GM18499 (cell line): ENCODE data around the gene MCU.
A peak's percentile ranks its signal among the peaks of the same experiment; 100 is the strongest.
"Not testable (repeated sequence)": the region's sequence is repeated elsewhere in the genome, so short reads cannot be mapped to it uniquely, and the experiment has no call there.

Experiments
- ATAC-seq: cut with Tn5 transposase; IDR thresholded peaks from one replicate; pipeline ENCODE4 v1.9.1; 2021; ENCODE audit warnings: moderate number of reproducible peaks; ENCODE audit not compliant: insufficient read depth, unreplicated experiment

Gene MCU

DNA sequence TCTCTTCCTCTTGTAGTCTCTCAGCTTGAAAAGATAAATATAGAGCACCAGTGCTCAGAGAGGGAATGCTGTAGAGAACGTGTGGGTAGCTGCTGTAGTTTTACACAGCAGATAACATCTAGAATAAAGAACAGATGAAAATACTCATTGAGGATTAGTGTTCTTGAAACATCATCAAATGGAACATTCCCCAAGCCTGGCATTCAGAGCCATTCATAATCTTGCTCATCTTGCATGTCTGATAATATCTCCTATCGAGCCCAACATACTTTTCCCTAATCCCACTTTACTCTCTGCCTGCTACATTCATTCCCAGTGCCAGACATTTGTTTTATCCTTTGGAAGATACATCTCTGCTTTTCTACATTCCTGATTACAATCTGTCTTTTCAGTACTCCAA, 35.2 kb downstream of the MCU start:
- ATAC-seq = no peak

- ATAC-seq = no peak
Observed at GRCh38 chr10:72728462-72728861, 36.5 kb downstream of the MCU start.

DNA sequence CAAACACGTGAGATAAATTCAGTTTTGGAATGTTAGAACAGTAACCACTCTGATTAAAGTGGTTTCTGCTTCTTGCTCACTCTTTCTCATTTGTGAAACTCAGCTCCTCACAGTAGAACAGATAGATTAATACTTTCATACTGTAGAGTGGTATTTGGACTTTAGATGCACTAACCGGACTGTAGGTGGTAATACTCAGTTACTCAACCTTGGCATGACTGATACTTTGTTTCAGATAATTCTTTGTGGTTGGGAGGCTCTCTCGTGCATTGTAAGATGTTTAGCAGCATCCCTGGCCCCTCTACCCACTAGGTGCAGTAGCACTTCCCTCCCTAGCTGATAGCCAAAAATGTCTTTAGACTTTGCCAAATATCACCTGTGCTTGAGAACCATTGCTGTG, 37.6 kb downstream of the MCU start:
- peak; percentile 61 for ATAC-seq

- ATAC-seq = no peak
Observed at GRCh38 chr10:72730479-72730878, 38.5 kb downstream of the MCU start.

GRCh38 chr10:72731916-72732419, 40.0 kb downstream of the MCU start:
- ATAC-seq = no peak

DNA sequence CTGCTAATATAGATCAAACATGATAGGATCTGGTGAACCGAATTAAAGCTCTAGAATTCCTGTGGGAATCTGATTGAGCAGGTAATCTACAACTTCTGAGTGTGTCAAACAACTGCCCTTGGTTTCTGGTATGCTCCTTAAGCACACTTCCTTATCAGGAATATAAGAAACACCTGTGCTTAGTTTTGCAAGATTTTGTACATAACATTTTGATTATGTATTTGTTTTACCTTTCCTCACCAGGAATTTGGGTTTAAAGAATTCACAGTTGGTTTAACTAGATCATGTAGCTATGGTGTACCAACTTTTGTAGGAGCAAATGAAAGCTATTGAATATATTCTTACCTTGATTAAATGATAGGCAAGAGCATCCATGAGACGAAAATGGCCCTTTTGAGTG, 40.6 kb downstream of the MCU start:
- ATAC-seq = no peak

DNA sequence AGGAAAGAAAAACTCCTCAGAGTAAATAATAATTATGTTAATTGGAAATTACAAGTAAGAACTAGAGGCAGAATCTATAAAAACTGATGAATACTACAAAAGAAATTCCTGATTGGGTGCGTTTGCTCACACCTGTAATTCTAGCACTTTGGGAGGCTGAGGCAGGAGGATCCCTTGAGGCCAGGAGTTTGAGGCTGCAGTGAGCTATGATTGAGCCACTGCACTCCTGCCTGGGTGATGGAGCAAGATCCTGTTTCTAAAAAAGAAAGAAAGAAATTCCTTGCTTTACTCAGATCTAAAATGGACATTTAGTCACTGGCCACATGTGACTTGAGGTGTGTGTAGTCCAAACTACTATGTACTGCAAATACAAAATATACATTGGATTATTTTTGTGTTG, 42.0 kb downstream of the MCU start:
- no peak for ATAC-seq

DNA sequence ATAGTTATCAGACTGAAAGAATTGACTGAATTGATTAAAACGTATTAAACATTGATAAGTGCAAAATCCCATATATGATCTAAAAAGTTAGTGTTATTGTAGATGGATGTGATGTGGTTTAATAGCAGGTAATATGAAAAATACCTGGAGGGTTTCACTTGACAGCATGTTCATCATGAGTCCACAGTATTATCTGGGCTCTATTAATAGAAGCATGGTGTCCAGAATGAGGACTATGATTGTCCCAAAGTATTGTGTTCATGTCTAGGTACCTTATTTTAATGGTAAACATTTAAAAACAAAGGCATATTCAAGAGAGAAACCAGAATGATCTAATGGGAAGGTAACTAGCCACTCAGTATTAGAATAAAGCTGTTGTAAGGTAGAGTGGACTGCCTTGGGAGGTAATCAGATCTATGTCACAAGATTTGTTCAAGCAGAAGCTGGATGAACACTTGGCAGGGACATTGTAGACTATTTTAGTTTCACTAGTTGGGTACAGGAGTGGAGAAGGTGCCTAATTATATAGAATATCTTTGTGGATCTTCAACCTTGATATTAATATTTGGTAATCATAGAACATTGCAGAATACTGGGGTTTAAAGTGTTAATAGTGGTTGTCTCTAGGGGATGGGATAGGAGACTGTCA, 43.5 kb downstream of the MCU start:
- ATAC-seq = no peak

DNA sequence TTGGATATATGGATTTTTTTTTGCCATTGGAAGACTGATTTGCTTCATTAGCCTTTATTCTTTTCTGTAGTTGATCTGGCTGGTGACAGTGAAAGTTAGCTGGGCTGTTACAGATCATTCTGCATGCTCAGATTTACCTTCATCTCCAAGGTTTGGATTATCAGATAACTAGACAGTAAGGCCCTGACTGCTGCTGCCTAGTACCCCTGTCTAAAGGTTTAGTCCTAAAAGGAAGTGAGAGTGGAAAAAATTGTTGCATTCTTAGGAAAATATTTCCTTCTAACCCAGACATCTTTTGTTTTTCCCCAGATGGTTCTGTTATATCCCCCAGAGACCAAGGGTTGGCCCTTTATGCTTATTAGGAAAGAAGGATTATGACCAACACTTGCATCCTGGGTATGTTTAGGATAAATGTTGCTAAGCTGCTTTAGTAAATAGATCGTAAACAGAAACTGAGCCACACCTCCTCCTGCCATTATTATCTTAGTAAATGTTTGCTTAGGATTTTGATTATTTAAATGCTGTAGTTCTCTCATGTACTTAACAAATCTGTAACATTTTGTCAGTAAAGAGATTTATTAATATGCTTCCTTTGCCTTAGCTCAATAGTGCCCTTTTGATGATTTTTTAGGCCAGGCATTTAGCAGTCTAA, 44.4 kb downstream of the MCU start:
- ATAC-seq = no peak

DNA sequence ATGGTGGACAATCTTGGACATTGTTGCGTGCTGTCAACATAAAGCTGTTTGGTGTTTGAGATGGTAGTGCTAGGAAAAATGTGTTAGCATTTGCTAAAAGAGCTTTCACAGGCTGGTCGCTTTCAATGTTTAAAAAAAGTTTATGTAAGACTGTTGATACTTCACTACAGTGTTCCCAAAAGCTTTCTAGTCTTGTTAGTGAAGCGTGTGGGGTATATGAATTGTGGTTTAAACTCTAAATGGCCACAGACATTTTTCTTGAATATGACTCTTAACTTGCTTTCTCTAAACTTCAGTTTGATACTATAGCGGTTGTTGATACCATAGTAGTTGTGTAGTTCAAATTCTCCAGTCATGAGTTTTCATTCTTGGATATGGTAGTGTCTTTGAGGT, 44.9 kb downstream of the MCU start:
- ATAC-seq = no peak

GRCh38 chr10:72737357-72737756, 45.4 kb downstream of the MCU start:
- not testable (repeated sequence) for ATAC-seq

DNA sequence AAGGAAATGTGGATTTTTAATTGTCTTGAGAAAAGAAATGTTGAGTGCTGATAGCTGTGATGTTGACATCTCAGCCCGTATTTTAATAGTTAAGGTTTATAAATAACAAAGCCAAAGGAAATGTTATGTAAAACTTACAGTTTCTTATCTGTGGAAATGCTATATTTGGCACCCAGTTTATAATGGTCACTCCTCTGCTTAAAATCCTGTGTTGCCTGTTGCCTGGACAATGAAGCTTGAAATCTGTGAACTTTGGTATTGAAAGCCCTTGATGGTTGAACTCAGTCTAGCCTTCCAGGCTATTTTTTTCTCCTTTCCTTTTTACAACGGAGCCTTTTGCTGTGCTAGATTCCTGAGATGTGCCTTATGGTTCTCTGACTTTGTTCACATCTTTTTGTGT, 46.5 kb downstream of the MCU start:
- ATAC-seq = no peak

GRCh38 chr10:72740528-72740927, 48.6 kb downstream of the MCU start:
- no peak for ATAC-seq

GRCh38 chr10:72742092-72742491, 50.1 kb downstream of the MCU start:
- no peak for ATAC-seq

GRCh38 chr10:72742797-72743196, 50.9 kb downstream of the MCU start:
- ATAC-seq = no peak

DNA sequence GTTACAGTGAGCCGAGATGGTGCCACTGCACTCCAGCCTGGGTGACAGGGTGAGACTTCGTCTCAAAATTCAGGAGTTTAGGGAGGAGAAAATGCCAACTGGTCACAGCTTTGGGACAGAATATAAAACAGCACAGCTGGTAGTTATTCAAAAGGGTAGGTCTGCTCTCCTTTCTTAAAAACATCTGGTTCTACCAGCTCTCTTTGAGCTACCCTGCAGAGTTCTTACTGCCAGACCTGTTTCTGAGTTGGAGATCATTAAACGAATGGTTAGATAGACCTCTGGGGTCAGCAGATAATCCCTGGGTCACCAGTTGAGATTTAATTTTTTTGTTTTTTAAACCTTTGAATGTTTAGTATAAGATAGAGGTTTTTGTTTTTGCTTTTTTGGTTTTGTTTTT, 52.6 kb downstream of the MCU start:
- no peak for ATAC-seq

- no peak for ATAC-seq
Observed at GRCh38 chr10:72746426-72747363, 54.8 kb downstream of the MCU start.

GRCh38 chr10:72747521-72747920, 55.6 kb downstream of the MCU start:
- ATAC-seq = no peak

- no peak for ATAC-seq
Observed at GRCh38 chr10:72753760-72754231, 61.9 kb downstream of the MCU start.

GRCh38 chr10:72754275-72755032, 62.5 kb downstream of the MCU start:
- no peak for ATAC-seq
